NB4 (cell line): Measurements from ENCODE around the gene SIM2.

ENCODE experiments used
- MYC ChIP-seq: IDR thresholded peaks from 2 replicates; pipeline ENCODE4 v1.6.1; 2011; ENCODE audit warnings: low read depth, low read length
- POLR2A ChIP-seq: IDR thresholded peaks from 2 replicates; pipeline ENCODE4 v1.6.1; 2011; ENCODE audit warnings: mild to moderate bottlenecking; ENCODE audit not compliant: insufficient read length; ENCODE audit errors: extremely low read depth
- TF ChIP-seq, protein P1 (sequence below): IDR thresholded peaks from one replicate; pipeline ENCODE4 v1.5.1; 2012; ENCODE audit warnings: low read depth, low read length
- TF ChIP-seq, protein P2 (sequence below): IDR thresholded peaks from 2 replicates; pipeline ENCODE4 v1.6.1; 2011; ENCODE audit warnings: low read depth, low read length

- TF ChIP-seq POLR2A (no peak), MYC (no peak)
- TF ChIP-seq, protein P1, sequence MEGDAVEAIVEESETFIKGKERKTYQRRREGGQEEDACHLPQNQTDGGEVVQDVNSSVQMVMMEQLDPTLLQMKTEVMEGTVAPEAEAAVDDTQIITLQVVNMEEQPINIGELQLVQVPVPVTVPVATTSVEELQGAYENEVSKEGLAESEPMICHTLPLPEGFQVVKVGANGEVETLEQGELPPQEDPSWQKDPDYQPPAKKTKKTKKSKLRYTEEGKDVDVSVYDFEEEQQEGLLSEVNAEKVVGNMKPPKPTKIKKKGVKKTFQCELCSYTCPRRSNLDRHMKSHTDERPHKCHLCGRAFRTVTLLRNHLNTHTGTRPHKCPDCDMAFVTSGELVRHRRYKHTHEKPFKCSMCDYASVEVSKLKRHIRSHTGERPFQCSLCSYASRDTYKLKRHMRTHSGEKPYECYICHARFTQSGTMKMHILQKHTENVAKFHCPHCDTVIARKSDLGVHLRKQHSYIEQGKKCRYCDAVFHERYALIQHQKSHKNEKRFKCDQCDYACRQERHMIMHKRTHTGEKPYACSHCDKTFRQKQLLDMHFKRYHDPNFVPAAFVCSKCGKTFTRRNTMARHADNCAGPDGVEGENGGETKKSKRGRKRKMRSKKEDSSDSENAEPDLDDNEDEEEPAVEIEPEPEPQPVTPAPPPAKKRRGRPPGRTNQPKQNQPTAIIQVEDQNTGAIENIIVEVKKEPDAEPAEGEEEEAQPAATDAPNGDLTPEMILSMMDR = peak; percentile 8
- TF ChIP-seq, protein P2, sequence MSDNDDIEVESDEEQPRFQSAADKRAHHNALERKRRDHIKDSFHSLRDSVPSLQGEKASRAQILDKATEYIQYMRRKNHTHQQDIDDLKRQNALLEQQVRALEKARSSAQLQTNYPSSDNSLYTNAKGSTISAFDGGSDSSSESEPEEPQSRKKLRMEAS = no peak
These were observed 49.0 kb downstream of the SIM2 start for GRCh38 chr21:36747815-36748383.
